ENCODE results near the gene TNS3. TPM values are rescaled to one million over a fixed set of nuclear protein-coding genes. Genes with fewer than 3 reads are reported as not detected.

Gene TNS3
- total RNA-seq, 5 donors from 2014 or later (not counting 1 experiment from before 2014, with no cell fraction given), result 0.58 to 3.7 (median 2.0) TPM

GRCh38 chr7:47534322-47535034 lies 47.4 kb downstream of the TNS3 start:
- no peak overlapping the region for H3K27ac ChIP-seq (ENCODE audit: low read length)
- DNase-seq (no peak), ATAC-seq (replicated peaks in 1 of 4) (no peak)
- ChIA-PET CTCF (no interaction called here), POLR2A (no interaction called here)
- no peaks in the 10 kb centered on the region for H3K4me1 ChIP-seq (ENCODE audit: control insufficient read depth in 1 of 2, extremely low read depth in 1 of 2, insufficient read depth in 2 of 2, low read length in 2 of 2)
- Mint-ChIP-seq H3K9me3 (peaks cover 3 to 4% (median 3%) of the 10 kb centered on the region in 3 donors), H3K4me1 (no peaks in the 10 kb centered on the region), H3K36me3 (no peaks in the 10 kb centered on the region), H3K27me3 (peaks cover 0 to 4% of the 10 kb centered on the region in 2 donors), H3K27ac (no peak overlapping the region), H3K4me3 (no peak overlapping the region)
- WGBS (ENCODE audit: insufficient coverage), result 86% methylated on average over 6 of the region's 10 CpGs
- H3K36me3 ChIP-seq (ENCODE audit: control insufficient read depth in 2 of 2, extremely low read depth in 1 of 2, insufficient read depth in 1 of 2, low read length in 1 of 2), result no peaks in the 10 kb centered on the region
- H3K4me3 ChIP-seq (ENCODE audit: control insufficient read depth in 1 of 2, extremely low read depth in 1 of 2, low read length in 1 of 2), result no peak overlapping the region
- peaks cover 2 to 4% of the 10 kb centered on the region in 2 experiments for H3K27me3 ChIP-seq (replicated peaks in 1 of 2; ENCODE audit: control insufficient read depth in 2 of 2, extremely low read depth in 1 of 2, insufficient read depth in 2 of 2, low read length in 1 of 2)
- H3K9me3 ChIP-seq, result no peaks in the 10 kb centered on the region

- Histone ChIP-seq H3K4me1 (ENCODE audit: control insufficient read depth in 1 of 2, extremely low read depth in 1 of 2, insufficient read depth in 2 of 2, low read length in 2 of 2) (no peaks in the 10 kb centered on the region), H3K27ac (ENCODE audit: low read length) (no peak overlapping the region), H3K9me3 (no peaks in the 10 kb centered on the region), H3K4me3 (ENCODE audit: control insufficient read depth in 1 of 2, extremely low read depth in 1 of 2, low read length in 1 of 2) (no peak overlapping the region), H3K27me3 (replicated peaks in 1 of 2; ENCODE audit: control insufficient read depth in 2 of 2, extremely low read depth in 1 of 2, insufficient read depth in 2 of 2, low read length in 1 of 2) (peaks cover 2 to 8% of the 10 kb centered on the region in 2 experiments), H3K36me3 (ENCODE audit: control insufficient read depth in 2 of 2, extremely low read depth in 1 of 2, insufficient read depth in 1 of 2, low read length in 1 of 2) (no peaks in the 10 kb centered on the region)
- Mint-ChIP-seq H3K27me3 (no peaks in the 10 kb centered on the region), H3K4me1 (no peaks in the 10 kb centered on the region), H3K36me3 (no peaks in the 10 kb centered on the region), H3K4me3 (no peak overlapping the region), H3K9me3 (peaks cover 3 to 6% (median 4%) of the 10 kb centered on the region in 3 donors), H3K27ac (no peak overlapping the region)
- ChIA-PET POLR2A (no interaction called here), CTCF (no interaction called here)
- ATAC-seq (replicated peaks in 1 of 4), result no peak
- WGBS (ENCODE audit: insufficient coverage), result 74% methylated on average over 8 of the region's 17 CpGs
- DNase-seq, result no peak
Observed at GRCh38 chr7:47531584-47532492, 50.1 kb downstream of the TNS3 start.

GRCh38 chr7:47529826-47530555 lies 51.9 kb downstream of the TNS3 start:
- no peaks in the 10 kb centered on the region for H3K4me1 Mint-ChIP-seq
- H3K9me3 Mint-ChIP-seq, result peaks cover 3 to 6% (median 4%) of the 10 kb centered on the region in 3 donors
- Histone ChIP-seq H3K27ac (ENCODE audit: low read length) (no peak overlapping the region), H3K36me3 (ENCODE audit: control insufficient read depth in 2 of 2, extremely low read depth in 1 of 2, insufficient read depth in 1 of 2, low read length in 1 of 2) (no peaks in the 10 kb centered on the region), H3K27me3 (replicated peaks in 1 of 2; ENCODE audit: control insufficient read depth in 2 of 2, extremely low read depth in 1 of 2, insufficient read depth in 2 of 2, low read length in 1 of 2) (peaks cover 0 to 4% of the 10 kb centered on the region in 2 experiments), H3K4me3 (ENCODE audit: control insufficient read depth in 1 of 2, extremely low read depth in 1 of 2, low read length in 1 of 2) (no peak overlapping the region), H3K4me1 (ENCODE audit: control insufficient read depth in 1 of 2, extremely low read depth in 1 of 2, insufficient read depth in 2 of 2, low read length in 2 of 2) (no peaks in the 10 kb centered on the region), H3K9me3 (no peaks in the 10 kb centered on the region)
- 80% methylated on average over 1 of the region's 6 CpGs for WGBS (ENCODE audit: insufficient coverage)
- POLR2A ChIA-PET, result no interaction called here
- CTCF ChIA-PET, result no interaction called here
- no peak overlapping the region for H3K27ac Mint-ChIP-seq
- no peaks in the 10 kb centered on the region for H3K36me3 Mint-ChIP-seq
- DNase-seq (no peak), ATAC-seq (replicated peaks in 1 of 4) (no peak)
- no peak overlapping the region for H3K4me3 Mint-ChIP-seq
- no peaks in the 10 kb centered on the region for H3K27me3 Mint-ChIP-seq

GRCh38 chr7:47529405-47529804 lies 52.5 kb downstream of the TNS3 start:
- Histone ChIP-seq H3K27me3 (replicated peaks in 1 of 2; ENCODE audit: control insufficient read depth in 2 of 2, extremely low read depth in 1 of 2, insufficient read depth in 2 of 2, low read length in 1 of 2) (peaks cover 0 to 4% of the 10 kb centered on the region in 2 experiments), H3K4me1 (ENCODE audit: control insufficient read depth in 1 of 2, extremely low read depth in 1 of 2, insufficient read depth in 2 of 2, low read length in 2 of 2) (no peaks in the 10 kb centered on the region), H3K36me3 (ENCODE audit: control insufficient read depth in 2 of 2, extremely low read depth in 1 of 2, insufficient read depth in 1 of 2, low read length in 1 of 2) (no peaks in the 10 kb centered on the region), H3K9me3 (no peaks in the 10 kb centered on the region), H3K27ac (ENCODE audit: low read length) (no peak overlapping the region), H3K4me3 (ENCODE audit: control insufficient read depth in 1 of 2, extremely low read depth in 1 of 2, low read length in 1 of 2) (no peak overlapping the region)
- ATAC-seq (replicated peaks in 1 of 4), result no peak
- ChIA-PET CTCF (no interaction called here), POLR2A (no interaction called here)
- Mint-ChIP-seq H3K4me3 (no peak overlapping the region), H3K27ac (no peak overlapping the region), H3K4me1 (no peaks in the 10 kb centered on the region), H3K9me3 (peaks cover 3 to 6% (median 4%) of the 10 kb centered on the region in 3 donors), H3K36me3 (no peaks in the 10 kb centered on the region), H3K27me3 (no peaks in the 10 kb centered on the region)
- no peak for DNase-seq
- no CpG with 5 or more reads among the region's 1 CpG for WGBS (ENCODE audit: insufficient coverage)

- Mint-ChIP-seq H3K27ac (no peak overlapping the region), H3K9me3 (peaks cover 3 to 6% (median 4%) of the 10 kb centered on the region in 3 donors), H3K4me1 (no peaks in the 10 kb centered on the region), H3K36me3 (no peaks in the 10 kb centered on the region), H3K27me3 (no peaks in the 10 kb centered on the region), H3K4me3 (no peak overlapping the region)
- no peak for ATAC-seq (replicated peaks in 1 of 4)
- H3K4me3 ChIP-seq (ENCODE audit: control insufficient read depth in 1 of 2, extremely low read depth in 1 of 2, low read length in 1 of 2), result no peak overlapping the region
- H3K4me1 ChIP-seq (ENCODE audit: control insufficient read depth in 1 of 2, extremely low read depth in 1 of 2, insufficient read depth in 2 of 2, low read length in 2 of 2), result no peaks in the 10 kb centered on the region
- ChIA-PET CTCF (no interaction called here), POLR2A (no interaction called here)
- no peak for DNase-seq
- peaks cover 0 to 4% of the 10 kb centered on the region in 2 experiments for H3K27me3 ChIP-seq (replicated peaks in 1 of 2; ENCODE audit: control insufficient read depth in 2 of 2, extremely low read depth in 1 of 2, insufficient read depth in 2 of 2, low read length in 1 of 2)
- H3K9me3 ChIP-seq, result no peaks in the 10 kb centered on the region
- H3K27ac ChIP-seq (ENCODE audit: low read length), result no peak overlapping the region
- 70% methylated on average over 2 of the region's 6 CpGs for WGBS (ENCODE audit: insufficient coverage)
- H3K36me3 ChIP-seq (ENCODE audit: control insufficient read depth in 2 of 2, extremely low read depth in 1 of 2, insufficient read depth in 1 of 2, low read length in 1 of 2), result no peaks in the 10 kb centered on the region
Observed at GRCh38 chr7:47528471-47528870, 53.4 kb downstream of the TNS3 start.

GRCh38 chr7:47526466-47526865 lies 55.4 kb downstream of the TNS3 start:
- peaks cover 0 to 9% of the 10 kb centered on the region in 2 experiments for H3K27me3 ChIP-seq (replicated peaks in 1 of 2; ENCODE audit: control insufficient read depth in 2 of 2, extremely low read depth in 1 of 2, insufficient read depth in 2 of 2, low read length in 1 of 2)
- H3K9me3 ChIP-seq, result no peaks in the 10 kb centered on the region
- ChIA-PET CTCF (no interaction called here), POLR2A (no interaction called here)
- 83% methylated on average over 6 of the region's 6 CpGs for WGBS (ENCODE audit: insufficient coverage)
- Mint-ChIP-seq H3K36me3 (no peaks in the 10 kb centered on the region), H3K27ac (no peak overlapping the region), H3K4me3 (no peak overlapping the region), H3K9me3 (peaks cover 0 to 6% (median 3%) of the 10 kb centered on the region in 3 donors), H3K27me3 (no peaks in the 10 kb centered on the region), H3K4me1 (no peaks in the 10 kb centered on the region)
- ATAC-seq (replicated peaks in 1 of 4) (no peak), DNase-seq (no peak)
- no peaks in the 10 kb centered on the region for H3K36me3 ChIP-seq (ENCODE audit: control insufficient read depth in 2 of 2, extremely low read depth in 1 of 2, insufficient read depth in 1 of 2, low read length in 1 of 2)
- H3K4me1 ChIP-seq (ENCODE audit: control insufficient read depth in 1 of 2, extremely low read depth in 1 of 2, insufficient read depth in 2 of 2, low read length in 2 of 2), result no peaks in the 10 kb centered on the region
- H3K4me3 ChIP-seq (ENCODE audit: control insufficient read depth in 1 of 2, extremely low read depth in 1 of 2, low read length in 1 of 2), result no peak overlapping the region
- no peak overlapping the region for H3K27ac ChIP-seq (ENCODE audit: low read length)
